ENCODE results near the gene DNAH2.
A peak's percentile ranks its signal among the peaks of the same experiment; 100 is the strongest.

DNAH2 gene, protein sequence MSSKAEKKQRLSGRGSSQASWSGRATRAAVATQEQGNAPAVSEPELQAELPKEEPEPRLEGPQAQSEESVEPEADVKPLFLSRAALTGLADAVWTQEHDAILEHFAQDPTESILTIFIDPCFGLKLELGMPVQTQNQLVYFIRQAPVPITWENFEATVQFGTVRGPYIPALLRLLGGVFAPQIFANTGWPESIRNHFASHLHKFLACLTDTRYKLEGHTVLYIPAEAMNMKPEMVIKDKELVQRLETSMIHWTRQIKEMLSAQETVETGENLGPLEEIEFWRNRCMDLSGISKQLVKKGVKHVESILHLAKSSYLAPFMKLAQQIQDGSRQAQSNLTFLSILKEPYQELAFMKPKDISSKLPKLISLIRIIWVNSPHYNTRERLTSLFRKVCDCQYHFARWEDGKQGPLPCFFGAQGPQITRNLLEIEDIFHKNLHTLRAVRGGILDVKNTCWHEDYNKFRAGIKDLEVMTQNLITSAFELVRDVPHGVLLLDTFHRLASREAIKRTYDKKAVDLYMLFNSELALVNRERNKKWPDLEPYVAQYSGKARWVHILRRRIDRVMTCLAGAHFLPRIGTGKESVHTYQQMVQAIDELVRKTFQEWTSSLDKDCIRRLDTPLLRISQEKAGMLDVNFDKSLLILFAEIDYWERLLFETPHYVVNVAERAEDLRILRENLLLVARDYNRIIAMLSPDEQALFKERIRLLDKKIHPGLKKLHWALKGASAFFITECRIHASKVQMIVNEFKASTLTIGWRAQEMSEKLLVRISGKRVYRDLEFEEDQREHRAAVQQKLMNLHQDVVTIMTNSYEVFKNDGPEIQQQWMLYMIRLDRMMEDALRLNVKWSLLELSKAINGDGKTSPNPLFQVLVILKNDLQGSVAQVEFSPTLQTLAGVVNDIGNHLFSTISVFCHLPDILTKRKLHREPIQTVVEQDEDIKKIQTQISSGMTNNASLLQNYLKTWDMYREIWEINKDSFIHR (N-terminal part only)

DNA sequence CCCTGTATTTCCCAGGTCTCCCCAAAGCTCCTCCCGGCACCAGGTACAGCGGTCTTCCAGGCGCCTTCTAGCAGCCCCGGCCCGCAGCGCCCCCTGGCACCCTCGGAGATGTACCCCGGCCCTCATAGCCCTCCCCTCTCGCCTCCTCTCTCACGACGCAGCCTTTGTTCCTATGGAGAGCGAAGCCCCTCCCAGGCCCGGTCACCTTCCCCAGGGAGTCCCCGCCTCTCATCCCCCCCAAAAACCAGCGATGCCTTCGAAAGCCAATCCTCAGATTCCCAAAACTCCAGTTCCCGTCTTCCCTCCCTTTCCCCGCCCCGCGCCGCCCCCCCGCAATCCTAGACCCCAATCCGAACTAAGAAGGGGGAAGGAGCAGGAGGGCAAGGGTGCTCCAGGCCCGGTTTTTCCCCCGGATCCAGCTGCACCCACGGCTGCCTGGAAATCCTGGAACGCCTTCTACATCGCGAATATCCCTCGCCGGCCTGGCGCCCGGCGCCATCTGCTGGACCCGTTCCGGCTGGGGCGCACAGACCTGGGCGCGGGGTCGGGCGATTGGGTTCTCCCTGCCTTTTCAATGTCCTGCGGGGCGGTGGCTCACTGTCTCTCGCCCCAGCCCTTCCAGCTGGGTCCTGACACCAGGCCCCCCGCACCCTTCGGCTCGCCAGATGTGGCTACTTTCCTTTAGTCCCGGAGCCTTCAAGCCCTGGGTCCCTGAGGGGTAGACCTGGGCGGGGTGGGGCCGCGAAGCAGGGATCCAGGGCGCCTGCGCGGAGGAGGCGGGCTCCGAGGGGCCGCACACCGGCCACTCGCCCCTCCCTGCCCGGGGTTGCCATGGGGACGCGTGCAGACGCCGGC, at the start of gene DNAH2:
Gene DNAH2, plus strand, starts transcription at position 844 of the 855 bp plus-strand sequence. CDS start 1,991 bp downstream, outside the sequence.
- DNase-seq, result peak; percentile 95

DNA sequence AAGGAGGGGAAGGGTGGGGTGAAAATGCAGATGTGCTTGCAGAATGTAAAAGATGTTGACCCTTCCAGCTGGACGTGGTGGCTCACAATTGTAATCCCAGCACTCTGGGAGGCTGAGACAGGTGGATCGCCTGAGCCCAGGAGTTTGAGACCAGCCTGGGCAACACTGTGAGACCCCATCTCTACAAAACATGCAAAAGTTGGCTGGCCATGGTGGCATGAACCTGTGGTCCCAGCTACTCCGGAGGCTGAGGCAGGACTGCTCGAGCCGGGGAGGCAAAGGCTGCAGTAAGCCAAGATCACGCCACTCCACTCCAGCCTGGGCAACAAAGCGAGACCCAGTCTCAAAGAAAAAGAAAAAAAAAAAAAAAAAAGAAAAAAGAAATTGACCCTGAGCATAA, 49.1 kb upstream of the DNAH2 start:
- no peak for DNase-seq

DNA sequence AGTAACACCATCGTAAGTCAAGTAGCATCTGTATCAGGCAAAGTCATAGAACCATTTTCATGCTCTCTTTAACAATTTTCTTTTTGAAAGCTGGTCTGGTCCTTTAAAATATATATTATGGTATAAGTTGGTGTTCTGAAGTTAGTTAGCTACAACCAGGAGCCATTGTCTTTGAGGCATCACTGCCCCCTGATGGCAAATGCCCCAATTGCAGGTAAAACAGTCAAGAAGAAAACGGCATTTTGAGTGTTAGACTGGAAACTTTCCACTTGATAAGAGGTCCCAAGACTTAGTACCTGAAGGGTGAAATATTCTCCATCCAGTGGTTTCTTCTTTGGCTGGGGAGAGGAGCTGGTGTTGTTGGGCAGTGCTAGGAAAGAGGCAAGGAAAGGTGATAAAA, 44.3 kb upstream of the DNAH2 start:
- peak; percentile 21 for DNase-seq

DNA sequence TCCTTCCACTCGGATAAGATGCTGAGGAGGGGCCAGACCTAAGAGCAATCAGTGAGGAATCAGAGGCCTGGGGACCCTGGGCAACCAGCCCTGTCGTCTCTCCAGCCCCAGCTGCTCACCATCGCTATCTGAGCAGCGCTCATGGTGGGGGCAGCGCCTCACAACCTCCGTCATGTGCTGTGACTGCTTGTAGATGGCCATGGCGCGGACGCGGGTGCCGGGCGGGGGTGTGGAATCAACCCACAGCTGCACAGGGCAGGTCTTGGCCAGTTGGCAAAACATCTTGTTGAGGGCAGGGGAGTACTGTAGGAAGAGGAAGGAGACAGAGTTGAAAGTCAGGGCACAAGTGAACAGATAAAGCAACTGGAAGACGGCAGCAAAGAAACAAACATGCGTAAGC, 42.6 kb upstream of the DNAH2 start:
- no peak for DNase-seq

DNA sequence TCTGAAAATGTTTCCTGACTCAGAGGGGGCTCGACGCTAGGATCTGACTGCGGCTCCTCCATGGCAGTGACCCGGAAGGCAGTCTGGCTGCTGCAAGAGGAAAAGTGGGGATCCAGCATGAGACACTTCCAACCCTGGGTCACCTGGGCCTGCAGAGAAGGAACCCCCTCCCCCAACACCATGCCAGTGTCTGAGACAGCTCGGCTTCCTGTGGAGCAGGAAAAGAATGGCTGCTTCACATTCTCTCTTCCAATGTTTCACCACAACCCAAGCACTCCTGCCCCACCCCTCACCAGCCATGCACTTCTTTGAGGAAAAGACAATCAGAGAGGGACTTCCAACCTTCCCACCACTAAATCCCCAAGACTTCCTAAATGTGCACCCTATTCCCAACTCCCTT, 41.0 kb upstream of the DNAH2 start:
- no peak for DNase-seq

DNA sequence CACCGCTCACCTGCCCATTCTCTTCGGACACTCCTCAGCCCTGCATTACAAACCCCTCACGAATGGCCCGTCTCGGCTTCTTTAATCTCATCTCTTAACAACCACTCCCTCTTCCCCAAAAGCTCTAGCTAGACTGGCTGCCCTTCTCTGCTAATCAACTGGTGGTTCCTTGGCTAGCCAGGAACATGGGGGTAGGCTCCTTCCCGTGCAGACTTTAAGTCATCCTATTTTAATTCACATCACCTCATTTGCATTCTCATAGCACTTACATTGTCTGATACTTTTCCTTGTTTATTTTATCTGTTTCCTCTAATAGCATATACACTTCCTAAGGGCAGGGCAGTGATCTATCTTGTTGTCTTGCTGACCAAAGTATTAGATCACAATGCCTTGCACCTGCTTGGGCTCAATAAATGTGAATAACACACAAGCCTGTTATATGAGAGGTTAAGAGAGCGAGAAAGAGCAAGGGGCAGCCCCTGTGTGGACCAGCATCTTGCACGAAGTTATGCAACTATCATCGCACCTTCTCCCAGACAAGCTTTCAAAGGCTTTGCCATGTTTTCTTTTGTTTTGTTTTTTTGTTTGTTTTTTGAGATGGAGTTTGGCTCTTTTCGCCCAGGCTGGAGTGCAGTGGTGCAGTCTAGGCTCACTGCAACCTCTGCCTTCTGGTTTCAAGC, 40.0 kb upstream of the DNAH2 start:
- no peak for DNase-seq

DNA sequence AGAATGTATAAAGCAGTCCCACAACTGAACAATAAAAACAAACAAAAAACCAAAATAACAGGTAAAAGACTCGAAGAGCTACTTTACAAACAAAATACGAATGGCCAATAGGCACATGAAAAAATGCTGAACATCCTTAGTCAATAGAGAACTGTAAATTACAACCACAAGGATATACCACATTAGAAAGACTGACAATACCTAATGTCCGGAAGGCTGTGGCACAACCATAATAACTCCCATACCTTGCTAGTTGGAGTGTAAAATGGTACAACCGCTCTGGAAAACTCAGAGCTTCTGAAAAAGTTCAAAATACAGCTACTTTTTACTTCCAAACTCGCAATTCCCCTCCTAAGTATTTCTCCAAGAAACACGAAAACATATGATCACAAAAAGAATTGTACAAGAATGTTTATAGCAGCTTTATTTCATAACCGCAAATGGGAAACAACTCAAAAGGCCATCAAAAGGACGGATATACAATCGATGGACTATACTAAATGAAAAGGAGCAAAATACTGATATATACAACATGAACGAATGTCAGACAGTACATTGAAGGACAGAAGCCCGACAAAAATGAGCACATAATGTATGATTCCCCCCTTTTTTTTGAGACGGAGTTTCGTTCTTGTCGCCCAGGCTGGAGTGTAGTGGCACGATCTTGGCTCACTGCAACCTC, 32.6 kb upstream of the DNAH2 start:
- DNase-seq, result no peak

DNA sequence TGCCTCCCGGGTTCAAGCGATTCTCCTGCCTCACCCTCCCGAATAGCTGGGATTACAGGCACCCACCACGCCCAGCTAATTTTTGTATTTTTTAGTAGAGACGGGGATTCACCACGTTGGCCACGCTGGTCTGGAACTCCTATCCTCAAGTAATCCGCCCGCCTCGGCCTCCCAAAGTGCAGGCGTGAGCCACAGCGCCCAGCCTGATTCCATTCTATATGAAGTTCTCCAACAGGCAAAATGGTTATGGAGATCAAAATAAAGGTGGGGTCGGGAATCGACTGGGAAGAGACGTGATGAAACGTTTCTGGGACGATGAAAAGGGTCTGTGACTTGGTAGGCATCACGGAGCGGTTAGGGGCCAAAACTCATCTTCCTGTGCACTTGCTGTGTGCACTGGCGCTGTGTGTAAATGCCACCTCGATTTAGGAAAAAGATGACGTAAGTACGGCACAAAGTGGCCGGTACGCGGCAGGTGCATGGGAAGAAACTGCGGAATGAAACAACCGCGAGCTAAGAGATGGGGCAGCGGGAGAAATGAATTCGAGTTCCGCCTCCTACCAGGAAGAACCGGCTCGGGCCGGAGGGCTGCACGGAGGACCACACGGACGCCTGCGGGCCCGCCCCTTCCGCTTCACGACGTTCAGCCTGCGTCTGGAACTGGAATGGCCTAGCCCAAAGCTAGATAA, 31.9 kb upstream of the DNAH2 start:
- peak; percentile 92 for DNase-seq

DNA sequence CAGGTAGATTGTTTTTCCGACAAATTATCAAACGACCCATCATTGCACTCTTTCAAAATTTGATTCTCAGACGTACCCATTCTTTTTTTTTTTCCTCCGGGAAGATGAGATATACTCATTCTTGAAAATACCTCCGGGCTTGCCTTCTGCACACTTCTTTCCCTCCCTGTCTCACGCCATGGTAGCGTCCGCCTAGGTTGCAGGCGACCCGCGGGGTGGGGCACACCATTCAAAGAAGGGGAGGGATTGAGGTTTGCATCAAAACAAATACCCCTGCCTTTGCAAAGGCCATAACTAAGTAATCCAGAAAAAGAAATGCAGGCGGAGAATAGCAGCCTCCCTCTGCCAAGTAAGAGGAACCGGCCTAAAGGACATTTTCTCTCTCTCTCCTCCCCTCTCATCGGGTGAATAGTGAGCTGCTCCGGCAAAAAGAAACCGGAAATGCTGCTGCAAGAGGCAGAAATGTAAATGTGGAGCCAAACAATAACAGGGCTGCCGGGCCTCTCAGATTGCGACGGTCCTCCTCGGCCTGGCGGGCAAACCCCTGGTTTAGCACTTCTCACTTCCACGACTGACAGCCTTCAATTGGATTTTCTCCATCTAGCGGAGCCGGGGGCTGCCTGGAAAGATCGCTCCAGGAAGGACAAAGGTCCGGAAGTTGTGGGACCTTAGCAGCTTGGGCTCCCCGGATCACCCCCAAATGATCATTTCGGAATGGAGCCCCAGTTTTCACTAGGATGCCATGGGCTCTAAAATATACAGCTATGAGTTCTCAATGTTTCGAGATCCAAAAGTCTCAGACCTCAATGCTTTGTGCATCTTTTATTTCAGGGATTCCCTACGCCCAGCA, 31.1 kb upstream of the DNAH2 start:
- DNase-seq, result peak; percentile 84

DNA sequence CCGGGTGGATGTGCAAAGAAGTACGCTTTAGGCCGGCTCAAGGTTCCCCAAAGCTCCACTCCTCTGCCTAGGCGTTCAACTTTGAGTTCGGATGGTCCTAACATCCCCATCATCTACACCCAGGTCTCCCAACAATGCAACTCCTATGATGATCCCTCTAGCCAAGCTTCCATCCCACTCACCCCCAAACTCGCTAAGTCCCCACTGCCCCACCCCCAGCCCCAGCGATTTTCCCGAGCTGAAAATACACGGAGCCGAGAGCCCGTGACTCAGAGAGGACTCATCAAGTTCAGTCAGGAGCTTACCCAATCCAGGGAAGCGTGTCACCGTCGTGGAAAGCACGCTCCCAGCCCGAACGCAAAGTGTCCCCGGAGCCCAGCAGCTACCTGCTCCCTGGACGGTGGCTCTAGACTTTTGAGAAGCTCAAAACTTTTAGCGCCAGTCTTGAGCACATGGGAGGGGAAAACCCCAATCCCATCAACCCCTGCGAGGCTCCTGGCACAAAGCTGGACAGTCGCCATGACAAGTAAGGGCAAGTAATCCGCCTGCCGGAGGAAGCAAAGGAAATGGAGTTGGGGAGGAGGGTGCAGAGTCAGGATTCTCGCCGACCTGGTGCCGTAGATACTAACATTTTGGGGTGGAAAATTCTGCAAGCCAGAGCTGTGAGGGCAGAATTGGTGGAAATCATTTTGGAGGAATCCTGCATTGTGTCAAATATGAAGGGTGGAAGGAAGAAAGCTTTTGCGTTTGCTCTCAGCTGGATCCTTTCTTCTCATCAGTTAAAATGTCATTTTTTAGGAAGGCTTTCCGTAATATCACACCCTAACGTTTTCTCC, 30.3 kb upstream of the DNAH2 start, which contains the start of gene TP53:
Gene TP53, minus strand, starts transcription at position 419 of the 836 bp plus-strand sequence. CDS start 10,896 bp downstream, outside the sequence.
- DNase-seq, result peak; percentile 95

DNA sequence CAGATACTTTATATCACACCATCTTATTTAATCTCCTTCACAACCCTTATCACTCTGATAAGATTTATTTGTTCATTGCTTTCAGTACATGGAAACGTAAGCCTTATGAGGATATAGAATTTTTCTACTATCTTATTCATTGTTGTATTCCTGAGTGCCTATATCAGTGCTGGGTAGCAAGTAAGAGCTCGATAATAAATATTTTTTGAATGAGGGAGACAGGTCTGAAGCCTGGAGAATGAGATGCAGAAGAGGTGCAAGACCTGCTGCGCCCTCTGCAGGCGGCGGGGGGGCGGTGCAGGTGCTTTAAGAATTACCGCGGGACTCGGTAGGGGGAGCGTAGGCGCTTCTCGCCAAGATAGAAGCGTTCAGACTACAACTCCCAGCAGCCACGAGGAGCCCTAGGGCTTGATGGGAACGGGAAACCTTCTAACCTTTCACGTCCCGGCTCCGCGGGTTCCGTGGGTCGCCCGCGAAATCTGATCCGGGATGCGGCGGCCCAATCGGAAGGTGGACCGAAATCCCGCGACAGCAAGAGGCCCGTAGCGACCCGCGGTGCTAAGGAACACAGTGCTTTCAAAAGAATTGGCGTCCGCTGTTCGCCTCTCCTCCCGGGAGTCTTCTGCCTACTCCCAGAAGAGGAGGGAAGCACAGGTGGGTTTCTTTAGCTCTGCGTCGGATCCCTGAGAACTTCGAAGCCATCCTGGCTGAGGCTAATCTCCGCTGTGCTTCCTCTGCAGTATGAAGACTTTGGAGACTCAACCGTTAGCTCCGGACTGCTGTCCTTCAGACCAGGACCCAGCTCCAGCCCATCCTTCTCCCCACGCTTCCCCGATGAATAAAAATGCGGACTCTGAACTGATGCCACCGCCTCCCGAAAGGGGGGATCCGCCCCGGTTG, 29.4 kb upstream of the DNAH2 start, which contains the start of gene WRAP53:
Gene WRAP53, plus strand, starts transcription at position 570 of the 900 bp plus-strand sequence. Its CDS starts 172 bp downstream, at position 742.
- peak; percentile 100 for DNase-seq

DNA sequence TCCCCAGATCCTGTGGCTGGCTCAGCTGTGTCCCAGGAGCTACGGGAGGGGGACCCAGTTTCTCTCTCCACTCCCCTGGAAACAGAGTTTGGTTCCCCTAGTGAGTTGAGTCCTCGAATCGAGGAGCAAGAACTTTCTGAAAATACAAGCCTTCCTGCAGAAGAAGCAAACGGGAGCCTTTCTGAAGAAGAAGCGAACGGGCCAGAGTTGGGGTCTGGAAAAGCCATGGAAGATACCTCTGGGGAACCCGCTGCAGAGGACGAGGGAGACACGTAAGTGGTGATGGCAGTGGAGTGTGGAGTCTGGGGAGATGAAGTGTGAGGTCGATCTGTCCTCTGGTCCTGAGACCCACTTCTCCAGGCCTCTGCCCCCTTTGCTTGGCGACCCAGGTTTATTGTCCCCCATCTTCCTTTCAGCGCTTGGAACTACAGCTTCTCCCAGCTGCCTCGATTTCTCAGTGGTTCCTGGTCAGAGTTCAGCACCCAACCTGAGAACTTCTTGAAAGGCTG, 28.7 kb upstream of the DNAH2 start:
- no peak for DNase-seq

DNA sequence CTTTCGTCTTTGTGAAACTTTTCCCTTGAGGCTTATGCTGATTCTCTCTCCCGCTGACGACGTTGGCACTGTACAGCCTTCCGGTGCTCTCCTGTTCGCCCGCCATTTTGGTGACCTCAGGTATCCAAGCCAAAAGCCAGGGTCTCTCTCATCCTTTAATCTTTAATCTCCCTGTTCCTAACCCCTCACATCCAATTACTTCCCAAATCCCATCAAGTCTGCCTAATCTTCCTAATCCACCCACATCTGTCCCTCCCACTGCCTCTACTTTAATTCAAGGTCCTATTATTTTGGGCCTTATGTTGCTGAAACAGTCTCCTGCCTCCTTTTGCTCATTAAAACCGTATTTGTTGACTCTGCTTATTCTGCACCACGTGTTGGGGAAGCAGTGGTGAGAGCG, 22.0 kb upstream of the DNAH2 start:
- DNase-seq, result no peak

DNA sequence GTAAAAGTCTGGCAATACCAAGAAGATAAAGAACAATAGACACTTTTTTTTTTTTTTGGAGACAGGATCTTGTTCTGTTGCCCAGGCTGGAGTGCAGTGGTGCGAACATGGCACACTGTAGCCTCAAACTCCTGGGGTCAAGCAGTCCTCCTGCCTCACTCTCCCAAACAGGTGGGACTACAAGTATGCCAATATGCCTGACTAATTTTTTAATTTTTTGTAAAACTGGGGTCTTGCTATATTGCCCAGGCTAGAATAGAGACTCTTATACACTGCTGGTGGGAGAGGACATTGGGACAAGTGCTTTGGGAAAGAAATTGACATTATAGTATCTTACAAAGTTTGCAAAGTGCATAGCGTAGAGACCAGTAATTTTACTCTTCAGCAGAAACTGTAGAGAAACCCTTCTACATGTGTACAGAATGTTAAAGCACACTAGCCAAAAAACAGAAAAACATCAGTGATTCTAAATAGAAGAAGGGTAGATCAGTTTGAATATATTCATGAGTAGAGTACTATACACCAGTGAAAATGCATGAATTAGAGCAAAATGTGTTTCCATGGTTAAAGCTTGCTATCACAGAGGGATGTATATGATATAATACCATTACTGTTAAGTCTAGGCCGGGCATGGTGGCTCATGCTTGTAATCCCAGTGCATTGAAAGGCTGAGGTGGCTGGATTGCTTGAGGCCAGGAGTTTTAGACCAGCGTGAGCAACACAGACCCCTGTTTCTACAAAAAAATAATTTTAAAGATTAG, 19.5 kb upstream of the DNAH2 start:
- no peak for DNase-seq

DNA sequence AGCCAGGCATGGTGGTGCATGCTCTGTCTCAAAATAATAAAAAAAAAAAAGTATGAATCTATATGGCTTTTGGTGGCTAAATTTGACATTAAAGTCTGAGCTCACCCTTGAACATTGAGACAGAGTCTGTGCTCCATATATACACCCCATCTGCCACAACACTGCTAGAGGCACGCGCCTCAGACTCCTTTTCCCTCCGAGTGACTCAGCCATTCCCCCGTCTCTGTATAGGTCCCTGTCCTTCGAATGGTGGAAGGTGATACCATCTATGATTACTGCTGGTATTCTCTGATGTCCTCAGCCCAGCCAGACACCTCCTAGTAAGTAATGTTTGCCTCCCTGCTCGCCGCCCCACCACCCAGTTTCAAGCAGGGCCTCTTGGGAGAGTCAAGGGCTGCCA, 17.0 kb upstream of the DNAH2 start:
- no peak for DNase-seq

DNA sequence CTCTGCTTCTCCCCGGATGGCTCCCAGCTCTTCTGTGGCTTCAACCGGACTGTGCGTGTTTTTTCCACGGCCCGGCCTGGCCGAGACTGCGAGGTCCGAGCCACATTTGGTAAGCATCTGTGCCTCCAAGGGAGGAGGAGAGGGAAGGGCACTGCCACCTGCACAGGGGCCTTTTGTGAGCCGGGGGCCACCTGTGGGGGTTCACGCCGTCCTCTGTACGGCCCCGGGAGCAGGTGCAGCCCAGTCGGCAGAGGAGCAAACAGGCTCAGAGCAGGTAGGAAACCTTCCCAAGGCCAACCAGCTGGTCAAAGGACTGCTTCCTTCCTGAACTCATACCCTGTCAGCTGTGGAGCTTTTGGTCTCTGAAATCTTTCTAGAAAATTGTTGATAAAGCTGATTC, 15.9 kb upstream of the DNAH2 start:
- DNase-seq, result no peak

DNA sequence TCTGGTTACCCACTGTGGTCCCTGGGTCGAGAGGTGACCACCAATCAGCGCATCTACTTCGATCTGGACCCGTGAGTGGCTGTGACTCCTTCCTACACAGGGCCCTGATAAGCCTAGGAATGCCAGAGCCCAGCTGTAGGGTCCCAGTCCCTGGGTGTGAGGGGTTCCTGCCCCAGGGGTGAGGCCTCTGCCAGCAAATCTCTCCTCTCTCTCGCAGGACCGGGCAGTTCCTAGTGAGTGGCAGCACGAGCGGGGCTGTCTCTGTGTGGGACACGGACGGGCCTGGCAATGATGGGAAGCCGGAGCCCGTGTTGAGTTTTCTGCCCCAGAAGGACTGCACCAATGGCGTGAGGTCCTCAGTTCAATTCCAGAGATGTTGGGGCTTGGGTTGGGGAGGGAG, 14.8 kb upstream of the DNAH2 start:
- DNase-seq, result no peak
